ENCODE measurements around the gene ANXA6.

ANXA6 gene

DNA sequence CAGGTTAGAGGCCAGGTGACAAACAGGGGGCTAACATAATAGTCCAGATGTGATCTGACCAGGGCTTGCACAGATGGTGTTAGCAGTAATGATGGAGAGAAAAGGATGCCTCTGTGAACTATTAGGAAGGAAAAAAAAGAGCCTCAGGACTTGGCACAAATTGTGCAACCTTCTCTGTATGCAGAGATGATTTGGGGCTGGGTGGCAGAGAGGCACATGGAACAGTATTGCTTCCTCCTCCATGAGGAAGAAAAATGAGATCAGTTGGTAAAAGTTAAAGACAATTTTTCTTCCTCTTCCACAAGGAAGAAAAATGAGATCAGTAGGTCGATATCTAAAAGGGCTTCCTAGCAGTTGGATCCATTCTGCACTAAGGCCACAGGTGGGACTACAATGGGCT, 13.9 kb upstream of the ANXA6 start:
- ATAC-seq, result no peak
- no peak for TF ChIP-seq SNAI2 (CRISPR knock-in tag; IDR thresholded peaks at IDR 0.05)
- TF ChIP-seq ZFP30 (CRISPR knock-in tag; IDR thresholded peaks at IDR 0.05), result no peak

DNA sequence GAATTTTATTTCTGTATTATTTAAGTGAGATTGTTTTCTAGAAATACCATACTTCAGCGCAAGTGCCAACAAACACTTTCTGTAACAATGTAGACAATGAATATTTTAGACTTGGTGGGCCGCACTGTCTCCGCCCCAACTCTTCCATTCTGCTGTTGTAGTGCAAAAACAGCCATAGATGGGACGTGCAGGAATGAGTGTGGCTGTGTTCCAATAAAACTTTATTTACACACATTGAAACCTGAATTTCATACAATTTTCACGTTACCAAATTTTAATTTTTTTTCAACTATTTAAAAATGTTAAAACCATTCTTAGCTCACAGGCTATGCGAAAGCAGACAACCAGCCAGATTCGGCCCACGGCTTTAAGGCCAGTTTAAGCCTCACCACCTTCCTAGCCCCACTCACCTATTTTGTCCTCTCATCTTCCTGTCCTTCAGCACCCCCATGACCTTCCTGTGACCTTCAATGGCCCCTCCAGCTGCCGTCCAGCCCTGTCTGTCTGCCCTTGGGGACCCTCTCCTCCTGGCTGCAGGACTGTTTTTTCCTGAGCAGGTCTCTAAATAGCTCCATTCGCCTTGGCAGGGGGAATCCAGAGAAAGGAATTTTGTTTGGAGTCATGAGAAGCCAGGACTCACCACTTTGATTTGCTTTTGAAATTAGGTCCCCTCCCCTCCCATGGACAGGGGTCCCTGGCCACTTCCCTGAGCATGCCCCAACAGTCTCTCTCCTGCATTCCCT, 11.2 kb upstream of the ANXA6 start:
- no peak for ATAC-seq

DNA sequence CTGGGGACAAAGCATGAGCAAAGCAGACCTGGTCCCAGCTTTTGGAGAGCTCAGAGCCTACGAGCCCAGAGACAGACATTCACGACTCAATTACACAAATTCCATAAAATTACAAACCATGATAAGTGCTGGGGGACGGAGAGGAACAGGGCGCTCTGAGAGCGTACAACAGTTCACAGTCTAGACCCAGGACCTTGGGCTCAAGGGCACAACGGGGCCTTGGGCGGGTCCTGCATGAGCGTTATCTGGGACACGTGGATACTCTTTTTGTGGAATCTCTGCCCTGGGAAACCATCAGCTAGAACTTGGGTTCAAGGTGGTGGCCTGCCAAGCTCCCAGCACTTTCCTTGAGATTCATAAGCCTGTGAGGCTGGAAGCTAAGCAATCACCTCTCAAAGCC, 9.4 kb upstream of the ANXA6 start:
- no peak for ATAC-seq
- TF ChIP-seq SNAI2 (CRISPR knock-in tag; IDR thresholded peaks at IDR 0.05) (no peak), CSDC2 (CRISPR knock-in tag; IDR thresholded peaks at IDR 0.05) (no peak), TCF4 (CRISPR knock-in tag; IDR thresholded peaks at IDR 0.05; ENCODE audit: borderline replicate concordance) (no peak), ARNTL (CRISPR knock-in tag; IDR thresholded peaks at IDR 0.05; ENCODE audit: borderline replicate concordance, low read depth) (no peak), ESRRG (CRISPR knock-in tag; IDR thresholded peaks at IDR 0.05) (no peak), ZNF8 (CRISPR knock-in tag; IDR thresholded peaks at IDR 0.05) (no peak), OSR1 (CRISPR knock-in tag; IDR thresholded peaks at IDR 0.05) (no peak), ZFP3 (CRISPR knock-in tag; IDR thresholded peaks at IDR 0.05) (no peak), TOX (CRISPR knock-in tag; IDR thresholded peaks at IDR 0.05; ENCODE audit: borderline replicate concordance) (no peak), ZFP30 (CRISPR knock-in tag; IDR thresholded peaks at IDR 0.05) (no peak), ZC3H10 (CRISPR knock-in tag; IDR thresholded peaks at IDR 0.05) (no peak), GLIS3 (CRISPR knock-in tag; IDR thresholded peaks at IDR 0.05) (no peak), ISL1 (CRISPR knock-in tag; IDR thresholded peaks at IDR 0.05) (no peak), ZNF70 (CRISPR knock-in tag; IDR thresholded peaks at IDR 0.05) (no peak)
- TF ChIP-seq, protein P1, sequence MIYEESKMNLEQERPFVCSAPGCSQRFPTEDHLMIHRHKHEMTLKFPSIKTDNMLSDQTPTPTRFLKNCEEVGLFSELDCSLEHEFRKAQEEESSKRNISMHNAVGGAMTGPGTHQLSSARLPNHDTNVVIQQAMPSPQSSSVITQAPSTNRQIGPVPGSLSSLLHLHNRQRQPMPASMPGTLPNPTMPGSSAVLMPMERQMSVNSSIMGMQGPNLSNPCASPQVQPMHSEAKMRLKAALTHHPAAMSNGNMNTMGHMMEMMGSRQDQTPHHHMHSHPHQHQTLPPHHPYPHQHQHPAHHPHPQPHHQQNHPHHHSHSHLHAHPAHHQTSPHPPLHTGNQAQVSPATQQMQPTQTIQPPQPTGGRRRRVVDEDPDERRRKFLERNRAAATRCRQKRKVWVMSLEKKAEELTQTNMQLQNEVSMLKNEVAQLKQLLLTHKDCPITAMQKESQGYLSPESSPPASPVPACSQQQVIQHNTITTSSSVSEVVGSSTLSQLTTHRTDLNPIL (CRISPR knock-in tag; IDR thresholded peaks at IDR 0.05; ENCODE audit: low read depth), result no peak
- TF ChIP-seq, protein P2, sequence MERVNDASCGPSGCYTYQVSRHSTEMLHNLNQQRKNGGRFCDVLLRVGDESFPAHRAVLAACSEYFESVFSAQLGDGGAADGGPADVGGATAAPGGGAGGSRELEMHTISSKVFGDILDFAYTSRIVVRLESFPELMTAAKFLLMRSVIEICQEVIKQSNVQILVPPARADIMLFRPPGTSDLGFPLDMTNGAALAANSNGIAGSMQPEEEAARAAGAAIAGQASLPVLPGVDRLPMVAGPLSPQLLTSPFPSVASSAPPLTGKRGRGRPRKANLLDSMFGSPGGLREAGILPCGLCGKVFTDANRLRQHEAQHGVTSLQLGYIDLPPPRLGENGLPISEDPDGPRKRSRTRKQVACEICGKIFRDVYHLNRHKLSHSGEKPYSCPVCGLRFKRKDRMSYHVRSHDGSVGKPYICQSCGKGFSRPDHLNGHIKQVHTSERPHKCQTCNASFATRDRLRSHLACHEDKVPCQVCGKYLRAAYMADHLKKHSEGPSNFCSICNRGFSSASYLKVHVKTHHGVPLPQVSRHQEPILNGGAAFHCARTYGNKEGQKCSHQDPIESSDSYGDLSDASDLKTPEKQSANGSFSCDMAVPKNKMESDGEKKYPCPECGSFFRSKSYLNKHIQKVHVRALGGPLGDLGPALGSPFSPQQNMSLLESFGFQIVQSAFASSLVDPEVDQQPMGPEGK (CRISPR knock-in tag; IDR thresholded peaks at IDR 0.05; ENCODE audit: borderline replicate concordance), result no peak
- TF ChIP-seq, protein P3, sequence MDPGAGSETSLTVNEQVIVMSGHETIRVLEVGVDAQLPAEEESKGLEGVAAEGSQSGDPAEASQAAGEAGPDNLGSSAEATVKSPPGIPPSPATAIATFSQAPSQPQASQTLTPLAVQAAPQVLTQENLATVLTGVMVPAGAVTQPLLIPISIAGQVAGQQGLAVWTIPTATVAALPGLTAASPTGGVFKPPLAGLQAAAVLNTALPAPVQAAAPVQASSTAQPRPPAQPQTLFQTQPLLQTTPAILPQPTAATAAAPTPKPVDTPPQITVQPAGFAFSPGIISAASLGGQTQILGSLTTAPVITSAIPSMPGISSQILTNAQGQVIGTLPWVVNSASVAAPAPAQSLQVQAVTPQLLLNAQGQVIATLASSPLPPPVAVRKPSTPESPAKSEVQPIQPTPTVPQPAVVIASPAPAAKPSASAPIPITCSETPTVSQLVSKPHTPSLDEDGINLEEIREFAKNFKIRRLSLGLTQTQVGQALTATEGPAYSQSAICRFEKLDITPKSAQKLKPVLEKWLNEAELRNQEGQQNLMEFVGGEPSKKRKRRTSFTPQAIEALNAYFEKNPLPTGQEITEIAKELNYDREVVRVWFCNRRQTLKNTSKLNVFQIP (CRISPR knock-in tag; IDR thresholded peaks at IDR 0.05; ENCODE audit: borderline replicate concordance, low read depth), result no peak

More for the DNA sequence above, 11.2 kb upstream of the ANXA6 start:
- TF ChIP-seq, protein P2 (CRISPR knock-in tag; IDR thresholded peaks at IDR 0.05; ENCODE audit: borderline replicate concordance), result no peak
- TF ChIP-seq, protein P4, sequence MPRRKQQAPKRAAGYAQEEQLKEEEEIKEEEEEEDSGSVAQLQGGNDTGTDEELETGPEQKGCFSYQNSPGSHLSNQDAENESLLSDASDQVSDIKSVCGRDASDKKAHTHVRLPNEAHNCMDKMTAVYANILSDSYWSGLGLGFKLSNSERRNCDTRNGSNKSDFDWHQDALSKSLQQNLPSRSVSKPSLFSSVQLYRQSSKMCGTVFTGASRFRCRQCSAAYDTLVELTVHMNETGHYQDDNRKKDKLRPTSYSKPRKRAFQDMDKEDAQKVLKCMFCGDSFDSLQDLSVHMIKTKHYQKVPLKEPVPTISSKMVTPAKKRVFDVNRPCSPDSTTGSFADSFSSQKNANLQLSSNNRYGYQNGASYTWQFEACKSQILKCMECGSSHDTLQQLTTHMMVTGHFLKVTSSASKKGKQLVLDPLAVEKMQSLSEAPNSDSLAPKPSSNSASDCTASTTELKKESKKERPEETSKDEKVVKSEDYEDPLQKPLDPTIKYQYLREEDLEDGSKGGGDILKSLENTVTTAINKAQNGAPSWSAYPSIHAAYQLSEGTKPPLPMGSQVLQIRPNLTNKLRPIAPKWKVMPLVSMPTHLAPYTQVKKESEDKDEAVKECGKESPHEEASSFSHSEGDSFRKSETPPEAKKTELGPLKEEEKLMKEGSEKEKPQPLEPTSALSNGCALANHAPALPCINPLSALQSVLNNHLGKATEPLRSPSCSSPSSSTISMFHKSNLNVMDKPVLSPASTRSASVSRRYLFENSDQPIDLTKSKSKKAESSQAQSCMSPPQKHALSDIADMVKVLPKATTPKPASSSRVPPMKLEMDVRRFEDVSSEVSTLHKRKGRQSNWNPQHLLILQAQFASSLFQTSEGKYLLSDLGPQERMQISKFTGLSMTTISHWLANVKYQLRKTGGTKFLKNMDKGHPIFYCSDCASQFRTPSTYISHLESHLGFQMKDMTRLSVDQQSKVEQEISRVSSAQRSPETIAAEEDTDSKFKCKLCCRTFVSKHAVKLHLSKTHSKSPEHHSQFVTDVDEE (CRISPR knock-in tag; IDR thresholded peaks at IDR 0.05), result no peak
- TF ChIP-seq BACH2 (CRISPR knock-in tag; IDR thresholded peaks at IDR 0.05; ENCODE audit: borderline replicate concordance) (no peak), ESRRG (CRISPR knock-in tag; IDR thresholded peaks at IDR 0.05) (no peak), ZNF565 (CRISPR knock-in tag; conservative IDR thresholded peaks at IDR 0.05; ENCODE audit: low read depth) (no peak)

Data from SK-N-SH treated with all-trans-retinoic acid at 6 μM for 48 hours (cell line).